ENCODE data around the gene COL5A3. TPM values are rescaled to one million over a fixed set of nuclear protein-coding genes. Genes with fewer than 3 reads are reported as not detected.

COL5A3 gene
- total and polyA plus RNA-seq, 2 experiments from 2014 or later: 1.9 to 2.1 TPM

DNA sequence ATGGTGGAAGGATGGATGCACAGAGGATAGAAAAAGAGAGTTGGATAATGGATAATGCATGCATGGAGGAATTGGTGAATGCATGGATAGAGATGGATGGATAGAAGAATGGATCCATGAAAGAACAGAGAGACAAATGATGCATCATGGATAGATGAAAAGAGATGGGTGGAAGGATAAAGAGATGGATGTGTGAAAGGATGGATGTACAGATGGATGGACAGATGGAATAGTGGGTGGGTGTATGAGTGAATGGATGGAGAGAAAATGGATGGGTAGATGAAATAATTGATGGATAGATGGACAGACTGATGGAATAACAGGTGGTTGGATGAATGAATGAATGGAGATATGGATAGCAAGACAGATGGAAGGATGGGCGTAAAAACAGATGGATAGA is 99.7 kb downstream of the COL5A3 start:
- 96% methylated on average over 1 of the region's 1 CpG for WGBS (ENCODE audit: low lambda C conversion rate, missing lambda C conversion rate)
- no peak for DNase-seq (ENCODE audit: low spot score)
- Histone ChIP-seq H2AFZ (no peak overlapping the region), H3K4me2 (no peak overlapping the region), H3K79me2 (no peaks in the 10 kb centered on the region), H3K27ac (no peak overlapping the region), H3K27me3 (peaks cover 28% of the 10 kb centered on the region), H3K36me3 (replicated peaks; ENCODE audit: insufficient read depth, low read depth) (no peaks in the 10 kb centered on the region), H3K9me2 (replicated peaks; ENCODE audit: insufficient read depth) (no peaks in the 10 kb centered on the region), H3K4me1 (ENCODE audit: insufficient read depth) (peaks cover 6% of the 10 kb centered on the region), H3K4me3 (no peak overlapping the region), H4K20me1 (ENCODE audit: insufficient read depth, poor library complexity, severe bottlenecking) (peaks cover 10% of the 10 kb centered on the region), H3K9me3 (ENCODE audit: low read depth) (no peaks in the 10 kb centered on the region)
- TF ChIP-seq EZH2 (IDR thresholded peaks at IDR 0.05; ENCODE audit: borderline replicate concordance): no peak
- TF ChIP-seq, protein P1, sequence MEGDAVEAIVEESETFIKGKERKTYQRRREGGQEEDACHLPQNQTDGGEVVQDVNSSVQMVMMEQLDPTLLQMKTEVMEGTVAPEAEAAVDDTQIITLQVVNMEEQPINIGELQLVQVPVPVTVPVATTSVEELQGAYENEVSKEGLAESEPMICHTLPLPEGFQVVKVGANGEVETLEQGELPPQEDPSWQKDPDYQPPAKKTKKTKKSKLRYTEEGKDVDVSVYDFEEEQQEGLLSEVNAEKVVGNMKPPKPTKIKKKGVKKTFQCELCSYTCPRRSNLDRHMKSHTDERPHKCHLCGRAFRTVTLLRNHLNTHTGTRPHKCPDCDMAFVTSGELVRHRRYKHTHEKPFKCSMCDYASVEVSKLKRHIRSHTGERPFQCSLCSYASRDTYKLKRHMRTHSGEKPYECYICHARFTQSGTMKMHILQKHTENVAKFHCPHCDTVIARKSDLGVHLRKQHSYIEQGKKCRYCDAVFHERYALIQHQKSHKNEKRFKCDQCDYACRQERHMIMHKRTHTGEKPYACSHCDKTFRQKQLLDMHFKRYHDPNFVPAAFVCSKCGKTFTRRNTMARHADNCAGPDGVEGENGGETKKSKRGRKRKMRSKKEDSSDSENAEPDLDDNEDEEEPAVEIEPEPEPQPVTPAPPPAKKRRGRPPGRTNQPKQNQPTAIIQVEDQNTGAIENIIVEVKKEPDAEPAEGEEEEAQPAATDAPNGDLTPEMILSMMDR (IDR thresholded peaks at IDR 0.05; ENCODE audit: poor library complexity): no peak
- TF ChIP-seq EZH2phosphoT487 (IDR thresholded peaks at IDR 0.05; ENCODE audit: low read depth, severe bottlenecking, unreplicated experiment): no peak

Small RNAs within 50 kb of the gene (microRNA-seq; reads per million reads assigned to microRNA genes)
- gene MIR5589: 1.8 reads per million

Small RNAs within 50 kb of the gene (small RNA-seq; reads per million reads assigned to genes)
- gene MIR5589: not detected

Other genes starting within 250 kb of the COL5A3 start
- gene ZNF846, start 241.8 kb downstream of the COL5A3 start, total RNA-seq: 26.0 and 28.4 TPM in 2 replicates
- gene ZNF846, start 241.8 kb downstream of the COL5A3 start, polyA plus RNA-seq: 16.9 and 23.3 TPM in 2 replicates
- 28.1 and 33.1 TPM in 2 replicates for gene FBXL12, start 191.4 kb downstream of the COL5A3 start, total RNA-seq
- 42.3 and 44.4 TPM in 2 replicates for gene FBXL12, start 191.4 kb downstream of the COL5A3 start, polyA plus RNA-seq
- 528 and 581 TPM in 2 replicates for gene UBL5, start 182.6 kb downstream of the COL5A3 start, total RNA-seq
- 613 and 628 TPM in 2 replicates for gene UBL5, start 182.6 kb downstream of the COL5A3 start, polyA plus RNA-seq
- 62.1 and 79.0 TPM in 2 replicates for gene PIN1, start 175.2 kb downstream of the COL5A3 start, total RNA-seq
- 123 and 136 TPM in 2 replicates for gene PIN1, start 175.2 kb downstream of the COL5A3 start, polyA plus RNA-seq
- gene OLFM2, start 74.0 kb downstream of the COL5A3 start, total RNA-seq: 33.1 and 36.8 TPM in 2 replicates
- 36.5 and 37.0 TPM in 2 replicates for gene OLFM2, start 74.0 kb downstream of the COL5A3 start, polyA plus RNA-seq
- not detected in 2 replicates for gene RDH8, start 3.0 kb upstream of the COL5A3 start, total RNA-seq
- gene RDH8, start 3.0 kb upstream of the COL5A3 start, polyA plus RNA-seq: not detected in 2 replicates
- 26.0 and 28.7 TPM in 2 replicates for gene SHFL, start 75.8 kb upstream of the COL5A3 start, total RNA-seq
- 48.7 and 50.9 TPM in 2 replicates for gene SHFL, start 75.8 kb upstream of the COL5A3 start, polyA plus RNA-seq
- gene ANGPTL6, start 92.2 kb upstream of the COL5A3 start, total RNA-seq: 3.9 and 5.9 TPM in 2 replicates
- gene ANGPTL6, start 92.2 kb upstream of the COL5A3 start, polyA plus RNA-seq: 4.7 and 5.5 TPM in 2 replicates
- 15.0 and 15.5 TPM in 2 replicates for gene PPAN, start 95.9 kb upstream of the COL5A3 start, total RNA-seq
- gene PPAN, start 95.9 kb upstream of the COL5A3 start, polyA plus RNA-seq: 26.0 and 41.9 TPM in 2 replicates
- gene P2RY11, start 101.2 kb upstream of the COL5A3 start, total RNA-seq: 2.7 and 3.8 TPM in 2 replicates
- gene P2RY11, start 101.2 kb upstream of the COL5A3 start, polyA plus RNA-seq: 6.1 TPM in 2 replicates
- gene EIF3G, start 109.4 kb upstream of the COL5A3 start, total RNA-seq: 138 and 169 TPM in 2 replicates
- 134 and 157 TPM in 2 replicates for gene EIF3G, start 109.4 kb upstream of the COL5A3 start, polyA plus RNA-seq
- gene DNMT1, start 184.4 kb upstream of the COL5A3 start, total RNA-seq: 35.2 and 55.2 TPM in 2 replicates
- 62.3 and 63.5 TPM in 2 replicates for gene DNMT1, start 184.4 kb upstream of the COL5A3 start, polyA plus RNA-seq
- gene S1PR2, start 220.8 kb upstream of the COL5A3 start, total RNA-seq: 14.9 and 16.1 TPM in 2 replicates
- 8.6 and 11.4 TPM in 2 replicates for gene S1PR2, start 220.8 kb upstream of the COL5A3 start, polyA plus RNA-seq
- 40.1 and 43.7 TPM in 2 replicates for gene MRPL4, start 241.7 kb upstream of the COL5A3 start, total RNA-seq
- 51.4 and 64.1 TPM in 2 replicates for gene MRPL4, start 241.7 kb upstream of the COL5A3 start, polyA plus RNA-seq

All from hepatocyte (in vitro differentiated cells).